Keratinocyte (primary cell): Measurements from ENCODE around the gene SLC23A1. TPM values are rescaled to one million over a fixed set of nuclear protein-coding genes. Genes with fewer than 3 reads are reported as not detected.

Source experiments
- DNase-seq: peaks from one replicate; pipeline ENCODE4 v3.0.0-alpha.2; 2011; ENCODE audit warnings: low read depth, missing footprints, low spot score
- FAIRE-seq: peaks from 2 replicates; lab custom pipeline; 2011; peaks lifted over from hg19 to GRCh38; lab: Jason Lieb, UNC
- H2AFZ ChIP-seq: 2 replicates; pipeline ENCODE4 v1.6.0; 2012; ENCODE audit warnings: low read length, control low read depth, inconsistent platforms; ENCODE audit not compliant: control insufficient read depth
- H3K27ac ChIP-seq: 2 replicates; pipeline ENCODE4 v1.5.1; 2011; ENCODE audit warnings: low read length; ENCODE audit not compliant: control insufficient read depth, insufficient read depth
- H3K27me3 ChIP-seq: 3 replicates; pipeline ENCODE4 v1.6.0; 2011; ENCODE audit warnings: low read length; ENCODE audit not compliant: control insufficient read depth, insufficient read depth; ENCODE audit errors: extremely low read depth
- H3K36me3 ChIP-seq, 2 experiments: 2 replicates in 1 of 2; 3 replicates in 1 of 2; pipeline ENCODE4 v1.5.1; 2011; ENCODE audit warnings: low read length in 2 of 2, mild to moderate bottlenecking in 1 of 2; ENCODE audit not compliant: control insufficient read depth in 2 of 2, insufficient read depth in 2 of 2; ENCODE audit errors: extremely low read depth in 1 of 2
- H3K4me1 ChIP-seq: 3 replicates; pipeline ENCODE4 v1.5.1; 2011; ENCODE audit warnings: low read length; ENCODE audit not compliant: control insufficient read depth, insufficient read depth; ENCODE audit errors: extremely low read depth
- H3K4me2 ChIP-seq: 3 replicates; pipeline ENCODE4 v1.6.0; 2011; ENCODE audit warnings: low read depth, low read length; ENCODE audit not compliant: control insufficient read depth, insufficient read depth; ENCODE audit errors: extremely low read depth
- H3K4me3 ChIP-seq, 3 experiments: fragments of 200-600 bp in 1 of 3; sonication (generic) in 1 of 3; 2 replicates in 2 of 3; 3 replicates in 1 of 3; pipeline ENCODE4 v1.5.1; 2011 to 2016; ENCODE audit warnings: low read length in 3 of 3, mild to moderate bottlenecking in 3 of 3, control low read depth in 2 of 3, inconsistent platforms in 1 of 3, low read depth in 1 of 3, mixed read lengths in 1 of 3, mixed run types in 1 of 3, moderate library complexity in 1 of 3; ENCODE audit not compliant: control insufficient read depth in 2 of 3, insufficient read depth in 2 of 3; ENCODE audit errors: extremely low read depth in 1 of 3
- H3K79me2 ChIP-seq: 2 replicates; pipeline ENCODE4 v1.6.0; 2012; ENCODE audit warnings: low read length; ENCODE audit not compliant: control insufficient read depth, insufficient read depth
- H3K9ac ChIP-seq: 3 replicates; pipeline ENCODE4 v1.6.0; 2011; ENCODE audit warnings: low read length; ENCODE audit not compliant: control insufficient read depth, insufficient read depth; ENCODE audit errors: extremely low read depth
- H3K9me1 ChIP-seq: 3 replicates; pipeline ENCODE4 v1.6.0; 2011; ENCODE audit warnings: low read length; ENCODE audit not compliant: control insufficient read depth, insufficient read depth; ENCODE audit errors: extremely low read depth
- H3K9me3 ChIP-seq: 2 replicates; pipeline ENCODE4 v1.5.1; 2012; ENCODE audit warnings: low read depth, low read length; ENCODE audit not compliant: control insufficient read depth
- H4K20me1 ChIP-seq: 3 replicates; pipeline ENCODE4 v1.6.0; 2011; ENCODE audit warnings: low read length; ENCODE audit not compliant: control insufficient read depth, insufficient read depth; ENCODE audit errors: extremely low read depth
- CTCF ChIP-seq, 3 experiments: IDR thresholded peaks in 1 of 3; conservative IDR thresholded peaks in 1 of 3; optimal IDR thresholded peaks in 1 of 3; 2 replicates in 2 of 3; 3 replicates in 1 of 3; pipeline versions ENCODE3 to v1.5.1; 2011; ENCODE audit warnings: low read length in 3 of 3, mild to moderate bottlenecking in 3 of 3, moderate library complexity in 2 of 3, control low read depth in 1 of 3, inconsistent platforms in 1 of 3; ENCODE audit not compliant: insufficient read depth in 2 of 3; ENCODE audit errors: extremely low read depth in 1 of 3
- EZH2 ChIP-seq: IDR thresholded peaks from one replicate; pipeline ENCODE4 v1.6.1; 2012; ENCODE audit warnings: inconsistent platforms, mild to moderate bottlenecking, low read length, moderate library complexity
- dilution Hi-C: fragments of 300-500 bp; cut with MboI; formaldehyde crosslinking; loops from one replicate; pipeline ENCODE4 v1.7.0; 2020; ENCODE audit warnings: low sequenced_read_pairs; ENCODE audit not compliant: extremely low pct_ligation_motif_present
- polyA plus RNA-seq, 5 experiments: library from polyadenylated mRNA; depleted of rRNA in 3 of 5; stranded (reverse) in 3 of 5; stranded (forward) in 1 of 5; unstranded in 1 of 5; fragments of >200 nt; gene quantifications; 1 replicate in 1 of 5; 2 replicates in 3 of 5; 3 replicates in 1 of 5; pipeline versions ENCODE4 v1.2.1 to v1.2.3, GENCODE V29; 2011 to 2012; ENCODE audit warnings: missing spikeins in 2 of 5, low read depth in 1 of 5, low replicate concordance in 1 of 5

Gene SLC23A1
- polyA plus RNA-seq, 1 donor (not counting 4 experiments of a cell fraction or from before 2014, with no cell fraction given) = not detected

- TF ChIP-seq EZH2 = no peak
- TF ChIP-seq CTCF (optimal IDR thresholded peaks at IDR 0.05 in 1 of 3, IDR thresholded peaks at IDR 0.05 in 1 of 3, conservative IDR thresholded peaks at IDR 0.05 in 1 of 3; ENCODE audit: extremely low read depth in 1 of 3, insufficient read depth in 2 of 3, low read length in 3 of 3) = no peak
- FAIRE-seq = no peak
Observed at GRCh38 chr5:139408191-139408590, 25.1 kb upstream of the SLC23A1 start.

GRCh38 chr5:139407517-139407916 is 24.4 kb upstream of the SLC23A1 start:
- no peak overlapping the region for H3K27ac ChIP-seq
- H3K36me3 ChIP-seq = no peaks in the 10 kb centered on the region
- no peaks in the 10 kb centered on the region for H3K9me3 ChIP-seq
- FAIRE-seq = no peak
- no peaks in the 10 kb centered on the region for H3K79me2 ChIP-seq
- H3K9ac ChIP-seq = no peak overlapping the region
- H3K4me1 ChIP-seq = peaks cover 14% of the 10 kb centered on the region
- H3K27me3 ChIP-seq = no peaks in the 10 kb centered on the region
- DNase-seq = no peak
- dilution Hi-C loops = no loop called here
- TF ChIP-seq CTCF (optimal IDR thresholded peaks at IDR 0.05 in 1 of 3, IDR thresholded peaks at IDR 0.05 in 1 of 3, conservative IDR thresholded peaks at IDR 0.05 in 1 of 3; ENCODE audit: extremely low read depth in 1 of 3, insufficient read depth in 2 of 3, low read length in 3 of 3) (no peak), EZH2 (no peak)
- H3K4me2 ChIP-seq = no peak overlapping the region
- H3K9me1 ChIP-seq = no peaks in the 10 kb centered on the region
- no peak overlapping the region for H2AFZ ChIP-seq
- H4K20me1 ChIP-seq = no peaks in the 10 kb centered on the region
- no peak overlapping the region for H3K4me3 ChIP-seq

More at GRCh38 chr5:139408191-139408590, 25.1 kb upstream of the SLC23A1 start:
- no peak overlapping the region for H2AFZ ChIP-seq
- no peak overlapping the region for H3K4me3 ChIP-seq
- H3K9me1 ChIP-seq = no peaks in the 10 kb centered on the region
- dilution Hi-C loops = no loop called here
- no peak for DNase-seq
- H3K9me3 ChIP-seq = no peaks in the 10 kb centered on the region
- H3K4me2 ChIP-seq = no peak overlapping the region
- H3K27ac ChIP-seq = no peak overlapping the region
- no peaks in the 10 kb centered on the region for H3K79me2 ChIP-seq
- H3K9ac ChIP-seq = no peak overlapping the region
- H3K4me1 ChIP-seq = peaks cover 10% of the 10 kb centered on the region
- no peaks in the 10 kb centered on the region for H4K20me1 ChIP-seq
- no peaks in the 10 kb centered on the region for H3K27me3 ChIP-seq
- H3K36me3 ChIP-seq = no peaks in the 10 kb centered on the region
